Right lobe of liver (tissue), 6 donors: ENCODE measurements around the gene UMPS. TPM values are rescaled to one million over a fixed set of nuclear protein-coding genes. Genes with fewer than 3 reads are reported as not detected.
"Not testable (repeated sequence)": the region's sequence is repeated elsewhere in the genome, so short reads cannot be mapped to it uniquely, and the experiment has no call there.

Experiments used
- ATAC-seq, 4 donors: fragments of 200-7000 bp; cut with Tn5 transposase; one replicate each; pipeline ENCODE4 v1.9.1; 2020; ENCODE audit warnings: mild to moderate bottlenecking in 4 of 4, moderate library complexity in 4 of 4
- DNase-seq, 3 donors: peaks; one replicate each; pipeline ENCODE4 v3.0.0-alpha.2; 2020
- H3K27ac ChIP-seq, 3 donors: fragments of 200-600 bp; one replicate each; pipeline ENCODE4 v1.8.0; 2022
- H3K27me3 ChIP-seq, 2 donors: fragments of 200-600 bp; one replicate each; pipeline ENCODE4 v1.8.0; 2022
- H3K36me3 ChIP-seq, 4 donors: fragments of 200-600 bp; sonication (generic) in 1 of 4; one replicate each; pipeline versions ENCODE4 v1.5.1 to v1.8.0; 2017 to 2022; ENCODE audit warnings: control low read depth in 1 of 4
- H3K4me1 ChIP-seq, 4 donors: fragments of 200-600 bp; sonication (generic) in 1 of 4; one replicate each; pipeline versions ENCODE4 v1.5.1 to v1.8.0; 2017 to 2022; ENCODE audit warnings: control low read depth in 1 of 4
- H3K4me3 ChIP-seq, 3 donors: fragments of 200-600 bp; one replicate each; pipeline ENCODE4 v1.8.0; 2022
- H3K9me3 ChIP-seq, 4 donors: fragments of 200-600 bp; sonication (generic) in 1 of 4; one replicate each; pipeline versions ENCODE4 v1.5.1 to v1.8.0; 2017 to 2022; ENCODE audit warnings: control low read depth in 1 of 4
- POLR2A ChIP-seq: fragments of 450-650 bp; IDR thresholded peaks from one replicate; pipeline ENCODE4 v1.6.1; 2017; ENCODE audit warnings: antibody characterized with exemption, mild to moderate bottlenecking
- WGBS: methylation state at CpG from one replicate; pipeline ENCODE4 v1.1.6; 2018; ENCODE audit warnings: low coverage, low lambda C conversion rate; ENCODE audit not compliant: insufficient coverage; ENCODE audit errors: missing lambda C conversion rate; 5-methylcytosine and 5-hydroxymethylcytosine counted together
- intact Hi-C, 2 donors: fragments of 100-400 bp; cut with DNase I; formaldehyde crosslinking; loops; one replicate each; pipeline versions ENCODE4 v1.11.2 to v1.14.1; 2022
- total RNA-seq, 6 experiments: library from RNA; depleted of rRNA in 2 of 6; stranded (reverse); fragments of >200 nt in 2 of 6; fragmentation: NEBNext Ultra II Directional in 3 of 6; extraction: Animal tissue kit (Norgen Biotek cat#: 25700) in 3 of 6; gene quantifications; one replicate each; pipeline versions ENCODE4 v1.1.0 to v1.2.4, GENCODE V29; 2016 to 2023
- TF ChIP-seq, protein P1 (sequence below), 4 donors: fragments of 200-600 bp in 3 of 4; fragments of 450-650 bp in 1 of 4; IDR thresholded peaks; one replicate each; pipeline versions ENCODE4 v1.5.1 to v1.8.0; 2016 to 2022; ENCODE audit warnings: antibody characterized with exemption in 4 of 4, mild to moderate bottlenecking in 2 of 4
- donor health status: DM: no; HTN: yes; CAD: no.
- donor health status: DM: no; HTN: no; CAD: no.
- donor health status: DM: no; HTN: no; CAD: no.
- donor health status: DM: no; HTN: yes; CAD: no.
- donor health status: DM: no; HTN: yes; CAD: no.

Gene UMPS
- total RNA-seq, 6 experiments from 2014 or later, result 17.5 to 29.9 (median 25.5) TPM

DNA sequence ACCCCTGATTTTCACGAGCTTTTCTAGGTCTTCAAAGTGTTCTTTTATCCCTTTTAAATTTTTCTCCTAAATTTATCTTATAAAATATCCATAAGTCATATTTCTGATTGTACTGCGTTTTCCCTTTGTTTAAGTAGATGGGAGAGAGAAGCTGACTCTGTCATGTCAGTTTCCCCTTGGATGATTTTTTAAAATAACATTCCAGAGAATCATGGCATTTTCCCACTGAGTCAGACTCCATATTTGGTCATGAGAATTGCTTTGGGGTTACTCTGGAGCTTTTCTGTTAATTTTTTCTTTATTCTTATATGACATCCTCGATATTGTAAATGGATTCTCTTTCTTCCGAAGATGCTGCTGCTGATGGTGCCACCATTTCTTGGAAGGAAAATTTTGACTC, 28.6 kb upstream of the UMPS start:
- TF ChIP-seq POLR2A, result no peak
- TF ChIP-seq, protein P1, sequence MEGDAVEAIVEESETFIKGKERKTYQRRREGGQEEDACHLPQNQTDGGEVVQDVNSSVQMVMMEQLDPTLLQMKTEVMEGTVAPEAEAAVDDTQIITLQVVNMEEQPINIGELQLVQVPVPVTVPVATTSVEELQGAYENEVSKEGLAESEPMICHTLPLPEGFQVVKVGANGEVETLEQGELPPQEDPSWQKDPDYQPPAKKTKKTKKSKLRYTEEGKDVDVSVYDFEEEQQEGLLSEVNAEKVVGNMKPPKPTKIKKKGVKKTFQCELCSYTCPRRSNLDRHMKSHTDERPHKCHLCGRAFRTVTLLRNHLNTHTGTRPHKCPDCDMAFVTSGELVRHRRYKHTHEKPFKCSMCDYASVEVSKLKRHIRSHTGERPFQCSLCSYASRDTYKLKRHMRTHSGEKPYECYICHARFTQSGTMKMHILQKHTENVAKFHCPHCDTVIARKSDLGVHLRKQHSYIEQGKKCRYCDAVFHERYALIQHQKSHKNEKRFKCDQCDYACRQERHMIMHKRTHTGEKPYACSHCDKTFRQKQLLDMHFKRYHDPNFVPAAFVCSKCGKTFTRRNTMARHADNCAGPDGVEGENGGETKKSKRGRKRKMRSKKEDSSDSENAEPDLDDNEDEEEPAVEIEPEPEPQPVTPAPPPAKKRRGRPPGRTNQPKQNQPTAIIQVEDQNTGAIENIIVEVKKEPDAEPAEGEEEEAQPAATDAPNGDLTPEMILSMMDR (IDR thresholded peaks at IDR 0.05), result no peak
- intact Hi-C loops, result no loop called here
- no peaks in the 10 kb centered on the region for H3K36me3 ChIP-seq
- H3K9me3 ChIP-seq, result no peaks in the 10 kb centered on the region
- H3K27ac ChIP-seq, result peak overlapping the region in 2 of 3 donors; percentile 36 to 94
- H3K4me1 ChIP-seq, result peaks cover 0 to 23% (median 6%) of the 10 kb centered on the region in 4 donors
- no peaks in the 10 kb centered on the region for H3K27me3 ChIP-seq
- WGBS, result 61% methylated on average over 4 of the region's 4 CpGs
- ATAC-seq (no peak), DNase-seq (no peak)
- no peak overlapping the region for H3K4me3 ChIP-seq

DNA sequence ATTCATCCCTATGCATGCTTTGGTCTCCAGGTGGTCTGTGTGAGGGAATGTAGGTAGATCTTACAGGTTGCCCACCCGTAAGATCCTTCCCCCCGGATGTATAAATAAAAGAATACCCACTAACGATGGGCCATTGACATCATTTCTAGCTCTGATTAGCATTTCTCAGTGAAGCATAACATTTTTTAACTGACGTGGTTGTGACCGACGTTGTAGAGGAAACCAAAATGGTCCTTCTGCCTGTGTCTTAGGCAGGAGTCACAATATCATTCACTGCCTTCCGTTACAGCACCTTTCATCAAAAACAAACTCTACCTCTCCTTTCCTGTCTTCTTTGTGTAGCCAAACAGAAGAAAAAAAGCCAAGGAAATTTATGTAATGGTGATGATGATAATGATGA, 27.3 kb upstream of the UMPS start:
- ATAC-seq (no peak), DNase-seq (no peak)
- no peak for TF ChIP-seq POLR2A
- TF ChIP-seq, protein P1 (IDR thresholded peaks at IDR 0.05), result no peak
- H3K27me3 ChIP-seq, result no peaks in the 10 kb centered on the region
- no peaks in the 10 kb centered on the region for H3K9me3 ChIP-seq
- peaks cover 0 to 15% (median 1%) of the 10 kb centered on the region in 4 donors for H3K4me1 ChIP-seq
- no peaks in the 10 kb centered on the region for H3K36me3 ChIP-seq
- 91% methylated on average over 6 of the region's 7 CpGs for WGBS
- intact Hi-C loops, result no loop called here
- no peak overlapping the region for H3K27ac ChIP-seq
- H3K4me3 ChIP-seq, result no peak overlapping the region

DNA sequence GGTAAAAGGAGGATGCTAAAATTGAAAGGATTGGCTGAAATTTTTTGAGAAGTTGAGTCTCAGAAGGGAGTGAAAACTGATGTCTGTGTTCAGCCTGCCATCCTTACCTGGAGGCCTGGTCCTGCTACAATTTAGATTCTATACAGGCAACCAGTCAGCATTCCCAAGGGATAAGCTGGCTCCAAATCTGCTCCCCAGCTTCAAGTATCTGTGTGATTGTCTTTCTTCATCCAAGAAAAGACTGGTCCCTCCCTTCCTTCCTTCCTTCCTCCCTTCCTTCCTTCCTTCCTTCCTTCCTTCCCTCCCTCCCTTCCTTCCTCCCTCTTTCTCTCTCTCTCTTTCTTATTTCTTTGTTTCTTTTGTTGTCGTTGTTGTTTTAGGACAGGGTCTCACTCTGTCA, 24.7 kb upstream of the UMPS start:
- no peak overlapping the region for H3K27ac ChIP-seq
- H3K4me1 ChIP-seq, result peaks cover 0 to 8% (median 0%) of the 10 kb centered on the region in 4 donors
- intact Hi-C loops, result no loop called here
- H3K36me3 ChIP-seq, result no peaks in the 10 kb centered on the region
- 60% methylated on average over 1 of the region's 1 CpG for WGBS
- DNase-seq (no peak), ATAC-seq (no peak)
- TF ChIP-seq, protein P1 (IDR thresholded peaks at IDR 0.05), result no peak
- no peak for TF ChIP-seq POLR2A
- H3K4me3 ChIP-seq, result no peak overlapping the region
- H3K27me3 ChIP-seq, result no peaks in the 10 kb centered on the region
- H3K9me3 ChIP-seq, result peaks cover 0 to 4% (median 0%) of the 10 kb centered on the region in 4 donors

DNA sequence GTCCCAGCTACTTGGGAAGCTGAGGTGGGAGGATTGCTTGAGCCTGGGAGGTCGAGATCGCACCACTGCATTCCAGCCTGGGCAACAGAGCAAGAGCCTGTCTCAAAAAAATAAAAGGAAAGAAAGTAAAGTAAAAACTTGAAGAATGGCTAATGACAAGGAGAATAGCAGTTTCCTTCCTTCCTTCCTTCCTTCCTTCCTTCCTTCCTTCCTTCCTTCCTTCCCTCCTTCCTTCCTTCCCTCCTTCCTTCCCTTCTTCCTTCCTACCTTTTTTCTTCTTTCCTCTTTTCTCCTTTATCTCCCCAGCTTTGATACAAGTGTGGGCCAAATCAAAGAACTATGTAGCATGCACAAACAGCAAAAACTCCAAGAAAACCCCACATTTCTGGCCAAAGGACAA, 23.0 kb upstream of the UMPS start:
- H3K27ac ChIP-seq, H3K9me3 ChIP-seq, H3K4me1 ChIP-seq, H3K4me3 ChIP-seq, DNase-seq, H3K36me3 ChIP-seq, ATAC-seq, H3K27me3 ChIP-seq, intact Hi-C loops: not testable (repeated sequence)
- WGBS, result 89% methylated on average over 2 of the region's 2 CpGs

DNA sequence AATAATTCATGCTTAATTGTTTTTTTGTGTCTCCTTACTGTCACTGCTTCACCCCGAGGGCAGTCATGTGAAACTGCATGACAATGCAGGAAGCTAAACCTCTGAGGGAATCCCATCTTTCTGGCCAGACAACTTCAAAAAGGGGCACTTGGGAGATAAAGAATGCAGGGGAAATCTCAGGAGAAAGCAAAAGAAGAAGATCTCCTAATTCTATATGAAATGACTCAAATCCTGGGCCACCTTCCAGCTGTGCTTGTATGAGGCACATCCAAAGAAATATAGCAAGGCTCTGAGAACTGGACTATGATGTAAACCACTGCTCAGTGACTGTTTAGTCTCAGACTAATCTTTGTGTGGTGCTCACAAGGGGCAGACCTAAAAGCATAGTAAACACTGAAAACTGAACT, 22.6 kb upstream of the UMPS start:
- ATAC-seq (peak in 2 of 4 donors; percentile 26 to 33), DNase-seq (no peak)
- H3K27ac ChIP-seq, result no peak overlapping the region
- peaks cover 0 to 3% (median 0%) of the 10 kb centered on the region in 4 donors for H3K4me1 ChIP-seq
- no peaks in the 10 kb centered on the region for H3K36me3 ChIP-seq
- H3K9me3 ChIP-seq, result peaks cover 0 to 4% (median 0%) of the 10 kb centered on the region in 4 donors
- no peaks in the 10 kb centered on the region for H3K27me3 ChIP-seq
- no peak overlapping the region for H3K4me3 ChIP-seq
- WGBS, result 75% methylated on average over 1 of the region's 1 CpG
- TF ChIP-seq POLR2A, result no peak
- TF ChIP-seq, protein P1 (IDR thresholded peaks at IDR 0.05), result no peak
- intact Hi-C loops, result no loop called here
